ENCODE measurements around the gene AFF3.

DNA sequence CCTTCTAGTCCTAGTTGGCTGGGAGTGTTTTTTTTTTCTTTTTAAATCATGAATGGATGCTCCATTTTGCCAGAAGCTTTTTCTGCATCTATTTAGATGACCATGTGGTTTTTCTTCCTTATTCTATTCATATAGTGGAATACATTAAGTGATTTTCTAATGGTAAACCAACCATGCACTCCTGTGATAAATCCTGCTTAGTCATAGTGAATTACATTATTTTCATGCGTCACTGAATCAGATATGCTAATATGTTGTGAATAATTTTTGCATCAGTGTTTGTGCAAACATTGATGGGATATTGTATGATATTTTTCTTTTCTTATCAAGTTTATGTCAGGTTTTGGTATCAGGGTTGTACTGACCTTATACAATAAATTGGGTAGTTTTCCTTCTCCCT lies 423.3 kb downstream of the AFF3 start:
- no peak for TF ChIP-seq EZH2 (IDR thresholded peaks at IDR 0.05; ENCODE audit: borderline replicate concordance, low read length)
- TF ChIP-seq, protein P1, sequence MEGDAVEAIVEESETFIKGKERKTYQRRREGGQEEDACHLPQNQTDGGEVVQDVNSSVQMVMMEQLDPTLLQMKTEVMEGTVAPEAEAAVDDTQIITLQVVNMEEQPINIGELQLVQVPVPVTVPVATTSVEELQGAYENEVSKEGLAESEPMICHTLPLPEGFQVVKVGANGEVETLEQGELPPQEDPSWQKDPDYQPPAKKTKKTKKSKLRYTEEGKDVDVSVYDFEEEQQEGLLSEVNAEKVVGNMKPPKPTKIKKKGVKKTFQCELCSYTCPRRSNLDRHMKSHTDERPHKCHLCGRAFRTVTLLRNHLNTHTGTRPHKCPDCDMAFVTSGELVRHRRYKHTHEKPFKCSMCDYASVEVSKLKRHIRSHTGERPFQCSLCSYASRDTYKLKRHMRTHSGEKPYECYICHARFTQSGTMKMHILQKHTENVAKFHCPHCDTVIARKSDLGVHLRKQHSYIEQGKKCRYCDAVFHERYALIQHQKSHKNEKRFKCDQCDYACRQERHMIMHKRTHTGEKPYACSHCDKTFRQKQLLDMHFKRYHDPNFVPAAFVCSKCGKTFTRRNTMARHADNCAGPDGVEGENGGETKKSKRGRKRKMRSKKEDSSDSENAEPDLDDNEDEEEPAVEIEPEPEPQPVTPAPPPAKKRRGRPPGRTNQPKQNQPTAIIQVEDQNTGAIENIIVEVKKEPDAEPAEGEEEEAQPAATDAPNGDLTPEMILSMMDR (conservative IDR thresholded peaks at IDR 0.05 in 1 of 2, IDR thresholded peaks at IDR 0.05 in 1 of 2; ENCODE audit: extremely low read depth in 1 of 2, insufficient read depth in 1 of 2, low read depth in 1 of 2, low read length in 2 of 2), result no peak

Data from mammary epithelial cell (primary cell).